ENCODE measurements around the gene LAMA2.

DNA sequence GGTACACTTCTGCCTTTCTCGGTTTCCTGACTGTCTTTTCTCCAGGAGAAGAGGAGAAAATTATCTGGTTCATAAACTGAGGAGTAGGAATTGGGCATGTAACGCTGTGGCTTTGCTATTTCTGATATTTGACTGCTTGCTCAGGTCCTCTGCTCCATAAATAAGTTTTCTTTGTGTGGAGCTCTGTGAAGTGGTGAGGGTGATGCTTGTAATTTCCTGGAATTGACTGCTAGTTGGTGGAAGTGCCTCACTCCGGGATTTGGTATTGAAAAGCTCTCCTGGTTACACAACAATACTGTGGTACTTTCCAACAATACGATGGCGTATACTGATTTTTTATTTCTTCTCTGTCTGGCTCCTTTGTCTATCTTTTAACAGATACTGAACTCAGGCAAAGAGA, 25.1 kb upstream of the LAMA2 start:
- no peak for TF ChIP-seq CTCF (IDR thresholded peaks at IDR 0.05)
- no peak for TF ChIP-seq POLR2A (IDR thresholded peaks at IDR 0.05)

Data from testis (tissue), 2 donors.